NCI-H1930 (cell line): ENCODE measurements around the gene TBPL1.
"Not testable (repeated sequence)": the region's sequence is repeated elsewhere in the genome, so short reads cannot be mapped to it uniquely, and the experiment has no call there.

Experiments used
- DNase-seq, 2 experiments: peaks; one replicate each; lab custom pipeline; 2025; lab: John Stamatoyannopoulos, UW

The TBPL1 gene

GRCh38 chr6:133973109-133973971 is 20.3 kb downstream of the TBPL1 start:
- DNase-seq: peak; percentile 17 to 33

GRCh38 chr6:133977983-133978895 is 25.2 kb downstream of the TBPL1 start:
- no peak for DNase-seq

- no peak for DNase-seq
Measured at GRCh38 chr6:133978896-133979240, 25.8 kb downstream of the TBPL1 start.

- not testable (repeated sequence) for DNase-seq
Measured at GRCh38 chr6:133979269-133979963, 26.4 kb downstream of the TBPL1 start.

GRCh38 chr6:133980168-133980567 is 27.1 kb downstream of the TBPL1 start:
- no peak for DNase-seq

GRCh38 chr6:133983099-133983939 is 30.3 kb downstream of the TBPL1 start:
- DNase-seq: no peak

GRCh38 chr6:133985970-133986369 is 32.9 kb downstream of the TBPL1 start:
- DNase-seq: no peak

GRCh38 chr6:133986942-133987341 is 33.9 kb downstream of the TBPL1 start:
- no peak for DNase-seq

- DNase-seq: no peak
Measured at GRCh38 chr6:133989525-133989924, 36.5 kb downstream of the TBPL1 start.

GRCh38 chr6:133990321-133990720 is 37.3 kb downstream of the TBPL1 start:
- DNase-seq: no peak

- no peak for DNase-seq
Measured at GRCh38 chr6:133991096-133991593, 38.1 kb downstream of the TBPL1 start.

GRCh38 chr6:133992992-133993680 is 40.1 kb downstream of the TBPL1 start:
- no peak for DNase-seq

- DNase-seq: no peak
Measured at GRCh38 chr6:133995296-133995695, 42.3 kb downstream of the TBPL1 start.

- DNase-seq: no peak
Measured at GRCh38 chr6:133995758-133996157, 42.7 kb downstream of the TBPL1 start.

GRCh38 chr6:133997267-133997666 is 44.2 kb downstream of the TBPL1 start:
- no peak for DNase-seq

- no peak for DNase-seq
Measured at GRCh38 chr6:133999305-133999704, 46.3 kb downstream of the TBPL1 start.

- DNase-seq: no peak
Measured at GRCh38 chr6:134000443-134000842, 47.4 kb downstream of the TBPL1 start.

GRCh38 chr6:134002821-134003220 is 49.8 kb downstream of the TBPL1 start:
- DNase-seq: no peak

- peak; percentile 89 for DNase-seq
Measured at GRCh38 chr6:134003542-134003951, 50.5 kb downstream of the TBPL1 start.

GRCh38 chr6:134004714-134005113 is 51.7 kb downstream of the TBPL1 start:
- peak; percentile 16 to 35 for DNase-seq

GRCh38 chr6:134005800-134006199 is 52.8 kb downstream of the TBPL1 start:
- DNase-seq: no peak
